NK-92 treated with Interleukin-12 subunit alpha and Interleukin-12 subunit beta, amount 100 ng/mL, for 24 hours (cell line): ENCODE data around the gene CPE.
"Not testable (repeated sequence)": the region's sequence is repeated elsewhere in the genome, so short reads cannot be mapped to it uniquely, and the experiment has no call there.

Experiments used
- DNase-seq: peaks from one replicate; lab custom pipeline; 2025; lab: John Stamatoyannopoulos, UW

Gene CPE

GRCh38 chr4:165464376-165464775 is 85.6 kb downstream of the CPE start:
- no peak for DNase-seq

GRCh38 chr4:165464813-165465381 is 86.1 kb downstream of the CPE start:
- no peak for DNase-seq

GRCh38 chr4:165470009-165470408 is 91.2 kb downstream of the CPE start:
- DNase-seq: no peak

- no peak for DNase-seq
Observed at GRCh38 chr4:165472943-165473676, 94.3 kb downstream of the CPE start.

GRCh38 chr4:165474784-165475705 is 96.2 kb downstream of the CPE start:
- DNase-seq: no peak

DNA sequence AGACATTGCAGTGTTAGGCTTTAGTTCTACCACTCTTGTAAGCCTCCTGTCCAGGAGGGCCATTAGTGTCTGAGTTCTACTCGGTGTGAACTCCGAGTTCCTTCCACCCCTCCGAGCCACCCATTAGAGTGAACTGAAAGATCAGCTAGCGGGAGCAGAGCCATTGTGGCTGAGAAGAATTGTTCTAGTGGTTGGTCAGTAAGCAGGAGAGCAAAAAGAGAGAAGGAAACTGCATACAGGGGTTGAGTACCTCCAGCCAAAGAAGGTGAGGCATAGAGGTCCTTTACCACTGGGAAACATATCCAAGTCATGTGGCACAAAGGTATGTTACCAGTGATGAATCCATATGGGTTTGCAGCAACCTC is 96.9 kb downstream of the CPE start:
- no peak for DNase-seq

DNA sequence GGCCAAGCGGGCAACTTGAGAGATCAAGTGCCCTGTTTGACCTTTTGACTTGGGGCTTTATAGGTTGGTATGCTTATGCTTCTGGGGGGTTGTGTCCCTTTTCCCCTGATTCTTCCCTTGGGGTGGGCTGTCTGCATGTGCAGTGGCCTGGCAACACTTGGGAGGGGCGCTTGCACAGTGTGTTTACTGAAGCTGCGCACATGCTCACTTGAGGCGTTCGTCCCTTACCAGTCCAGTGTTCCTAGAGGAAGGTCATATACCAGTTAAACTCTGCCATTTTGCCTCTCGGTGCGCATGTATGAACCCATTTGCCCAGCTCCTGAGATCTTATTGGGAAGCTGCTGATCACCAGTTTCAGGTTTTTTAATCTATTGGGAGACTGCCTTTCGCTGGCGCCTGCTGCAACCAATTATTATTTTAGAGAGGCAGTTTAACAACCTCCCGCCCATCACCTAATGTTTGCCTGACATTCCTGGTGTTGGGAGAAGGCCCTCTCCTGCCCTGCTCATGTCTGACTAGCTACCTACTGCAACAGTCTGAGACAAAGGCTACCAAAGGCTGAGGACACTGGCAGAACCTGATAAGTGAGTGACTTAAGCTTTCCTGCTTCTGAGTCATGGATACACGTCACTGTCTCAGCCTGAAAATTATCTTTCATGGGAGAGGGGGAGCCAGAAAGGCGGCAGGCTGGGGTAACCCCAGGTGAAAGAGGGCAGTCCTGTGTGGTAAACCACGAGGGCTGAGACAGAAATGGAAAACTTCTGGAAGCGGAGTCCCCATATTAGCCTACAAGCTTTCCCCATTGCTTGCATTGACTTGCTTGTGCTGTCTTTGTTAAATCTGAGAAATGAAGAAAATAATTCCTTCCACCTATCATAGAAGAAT is 97.6 kb downstream of the CPE start:
- no peak for DNase-seq

GRCh38 chr4:165477799-165478198 is 99.0 kb downstream of the CPE start:
- no peak for DNase-seq

DNA sequence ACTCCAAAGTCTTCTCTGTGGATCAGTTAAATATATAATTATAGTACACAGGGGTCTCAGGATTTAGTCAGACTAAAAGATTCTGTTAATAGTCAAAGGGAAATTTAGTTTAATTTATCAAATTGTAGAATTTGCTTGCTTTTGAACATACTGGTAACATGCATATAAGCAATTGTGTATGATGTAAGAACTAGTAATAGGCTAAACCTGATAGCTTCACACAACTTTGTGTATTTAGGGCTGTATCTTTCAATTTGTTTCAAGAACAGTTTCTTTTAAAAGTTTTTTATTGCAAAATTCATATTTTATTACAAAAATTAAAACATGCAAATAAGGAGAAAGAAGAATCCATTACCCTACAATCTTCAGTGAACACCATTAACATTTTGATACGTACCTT is 99.5 kb downstream of the CPE start:
- no peak for DNase-seq

DNA sequence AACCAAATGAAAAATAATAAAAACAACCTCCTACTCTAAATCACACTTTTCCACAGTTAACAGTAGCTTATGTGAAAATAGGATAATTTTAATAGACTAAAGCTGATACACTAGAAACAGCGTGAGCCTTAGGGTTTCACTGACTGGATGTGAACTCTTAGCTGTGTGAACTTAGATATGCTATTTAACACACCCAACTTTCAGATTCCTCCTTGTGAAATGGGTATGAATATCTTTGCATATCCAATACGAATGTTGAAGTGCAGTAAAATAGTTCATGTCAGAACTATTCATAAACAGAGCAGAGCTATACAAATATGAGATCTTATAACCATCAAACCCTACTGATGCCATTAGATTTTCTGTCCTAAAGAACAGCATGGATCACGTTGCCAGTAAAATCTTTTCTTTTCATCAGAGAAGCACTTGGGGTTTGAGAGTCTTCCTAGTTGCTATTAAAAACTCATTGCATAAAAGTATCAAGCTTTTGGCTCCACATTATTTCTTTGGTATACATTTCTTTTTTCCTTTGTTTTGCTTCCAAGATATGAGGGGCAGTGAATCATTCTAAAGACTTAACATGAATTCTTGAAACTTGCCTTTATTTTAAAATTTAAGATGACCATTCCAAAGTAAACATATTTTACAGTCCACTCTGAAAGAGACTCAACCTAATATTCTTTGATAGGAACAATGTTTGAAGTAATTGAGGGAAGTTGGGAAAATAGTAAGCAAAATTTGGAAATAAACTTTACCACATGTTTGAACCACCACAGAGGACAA is 102.4 kb downstream of the CPE start:
- DNase-seq: no peak

- no peak for DNase-seq
Observed at GRCh38 chr4:165489786-165490185, 111.0 kb downstream of the CPE start.

DNA sequence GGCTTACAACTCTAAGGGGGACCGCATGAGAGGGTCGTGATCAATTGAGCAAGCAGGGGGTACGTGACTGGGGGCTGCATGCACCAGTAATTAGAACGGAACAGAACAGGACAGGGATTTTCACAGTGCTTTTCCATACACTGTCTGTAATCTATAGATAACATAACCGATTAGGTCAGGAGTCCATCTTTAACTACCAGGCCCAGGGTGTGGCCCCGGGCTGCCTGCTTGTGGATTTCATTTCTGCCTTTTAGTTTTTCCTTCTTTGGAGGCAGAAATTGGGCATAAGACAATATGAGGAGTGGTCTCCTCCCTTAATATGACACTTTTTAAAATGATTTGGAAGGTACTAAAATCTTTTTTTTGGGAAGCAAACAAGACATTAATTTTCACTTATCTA is 113.8 kb downstream of the CPE start:
- DNase-seq: not testable (repeated sequence)

- no peak for DNase-seq
Observed at GRCh38 chr4:165493359-165493758, 114.6 kb downstream of the CPE start.

- no peak for DNase-seq
Observed at GRCh38 chr4:165502916-165503907, 124.4 kb downstream of the CPE start.

GRCh38 chr4:165504184-165504583 is 125.4 kb downstream of the CPE start:
- DNase-seq: no peak

DNA sequence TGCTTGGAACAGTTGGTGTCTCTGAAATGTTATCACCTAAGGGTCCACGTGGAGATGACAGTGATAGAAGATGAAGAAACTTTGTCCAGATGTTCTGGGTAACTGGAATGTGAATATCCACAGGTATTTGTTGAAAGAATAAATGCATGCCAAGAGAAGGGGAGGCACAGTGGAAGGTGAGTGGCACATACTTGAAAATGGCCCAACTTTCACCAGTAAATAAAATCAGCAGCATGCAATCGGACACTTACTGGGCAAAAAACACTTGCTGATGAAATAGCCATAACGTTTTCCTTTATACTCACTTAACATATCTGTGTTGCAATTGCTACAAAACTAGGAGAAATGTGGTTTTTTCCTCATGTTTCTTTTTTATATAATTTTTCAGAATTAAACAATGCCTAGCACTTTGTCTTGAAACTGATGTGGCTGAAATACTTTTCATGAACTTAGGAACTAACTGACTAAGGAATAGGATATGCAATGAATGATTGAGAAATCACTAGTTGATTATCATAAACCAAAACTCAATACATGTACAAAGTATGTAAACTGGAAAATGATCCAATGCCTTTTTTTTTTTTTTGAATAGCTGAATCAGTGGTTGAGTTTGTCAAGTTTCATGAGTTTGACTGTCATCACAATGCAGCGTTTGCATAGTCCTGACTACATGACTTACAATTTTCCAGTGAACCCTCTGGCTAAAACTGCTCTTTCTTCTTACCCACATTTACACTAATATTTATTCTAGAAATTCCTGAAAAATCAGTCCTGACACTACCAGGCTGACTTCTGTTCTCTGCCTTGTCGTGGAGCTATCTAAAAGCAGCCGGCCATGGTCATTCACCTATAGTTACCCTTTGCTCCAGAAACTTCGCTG is 127.4 kb downstream of the CPE start:
- DNase-seq: no peak

- DNase-seq: no peak
Observed at GRCh38 chr4:165506849-165507248, 128.0 kb downstream of the CPE start.

GRCh38 chr4:165507381-165507780 is 128.6 kb downstream of the CPE start:
- DNase-seq: no peak
